Measurements from ENCODE around the gene IRF2BP1. TPM values are rescaled to one million over a fixed set of nuclear protein-coding genes. Genes with fewer than 3 reads are reported as not detected.

The IRF2BP1 gene
- total RNA-seq, 2 experiments from 2014 or later = 21.0 to 21.6 TPM

DNA sequence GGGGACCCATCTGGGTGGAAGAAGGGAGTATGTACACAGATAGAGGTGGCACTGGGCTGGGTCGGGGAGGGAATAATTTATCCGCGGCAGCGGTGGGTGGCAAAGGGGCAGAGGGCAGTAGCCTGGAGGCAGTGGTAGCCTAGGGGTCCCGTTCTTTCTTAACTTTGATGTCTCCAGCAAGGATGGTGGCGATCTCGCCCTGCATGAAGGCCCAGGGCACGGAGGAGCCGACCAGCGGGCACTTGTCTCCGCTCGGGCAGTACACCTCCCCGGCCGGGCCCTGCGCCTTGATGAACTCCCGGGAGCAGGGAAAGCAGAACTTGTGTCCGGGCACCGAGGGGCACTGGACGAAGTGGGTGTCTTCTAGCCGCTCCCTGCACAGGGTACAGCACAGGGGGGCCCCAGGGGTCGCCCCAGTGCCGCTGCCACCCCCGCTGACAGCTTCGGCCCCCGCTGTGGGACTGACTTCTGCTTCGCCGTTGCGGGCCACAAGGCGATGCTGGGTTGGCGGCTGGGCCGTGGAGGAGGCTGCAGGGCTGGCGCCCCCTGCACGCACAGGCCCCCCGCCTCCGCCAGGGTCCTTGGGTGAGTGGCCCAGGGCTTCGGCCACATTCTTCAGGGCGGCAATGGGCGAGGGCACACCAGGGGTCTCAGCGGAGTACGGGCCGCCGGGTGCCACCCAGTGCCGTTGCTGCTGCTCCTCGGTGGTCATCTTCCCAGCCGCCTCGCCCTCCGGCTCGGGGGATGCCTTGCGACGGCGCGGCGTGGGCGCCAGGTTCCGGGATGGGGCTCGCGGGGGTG lies 1.9 kb downstream of the IRF2BP1 start:
- Histone ChIP-seq H3K9me3 (ENCODE audit: control insufficient read depth in 1 of 2, insufficient read depth in 1 of 2, low read length in 2 of 2) (no peaks in the 10 kb centered on the region), H3K4me3 (ENCODE audit: low read length) (no peak overlapping the region), H3K27ac (ENCODE audit: low read depth in 1 of 2, low read length in 2 of 2) (peak overlapping the region in 1 of 2 donors; percentile 2), H3K36me3 (ENCODE audit: insufficient read depth, low read length) (peaks cover 5% of the 10 kb centered on the region), H3K4me1 (ENCODE audit: insufficient read depth, low read length) (peaks cover 46% of the 10 kb centered on the region), H3K27me3 (ENCODE audit: control insufficient read depth in 1 of 2, insufficient read depth in 2 of 2, low read length in 2 of 2) (no peaks in the 10 kb centered on the region)
- POLR2A ChIA-PET = interaction anchor here (0.6 to 2.7 kb wide), 2 partner anchors 19 to 20 kb away, joined by 3 to 37 read pairs; partner anchors contain the start of genes FOXA3 and SYMPK
- intact Hi-C loops (cut with DNase I, micrococcal nuclease) = loop anchor here (1.0 to 2.0 kb wide), 3 partner anchors 67 to 114 kb away; no protein-coding TSS in a partner anchor
- TF ChIP-seq, protein P1, sequence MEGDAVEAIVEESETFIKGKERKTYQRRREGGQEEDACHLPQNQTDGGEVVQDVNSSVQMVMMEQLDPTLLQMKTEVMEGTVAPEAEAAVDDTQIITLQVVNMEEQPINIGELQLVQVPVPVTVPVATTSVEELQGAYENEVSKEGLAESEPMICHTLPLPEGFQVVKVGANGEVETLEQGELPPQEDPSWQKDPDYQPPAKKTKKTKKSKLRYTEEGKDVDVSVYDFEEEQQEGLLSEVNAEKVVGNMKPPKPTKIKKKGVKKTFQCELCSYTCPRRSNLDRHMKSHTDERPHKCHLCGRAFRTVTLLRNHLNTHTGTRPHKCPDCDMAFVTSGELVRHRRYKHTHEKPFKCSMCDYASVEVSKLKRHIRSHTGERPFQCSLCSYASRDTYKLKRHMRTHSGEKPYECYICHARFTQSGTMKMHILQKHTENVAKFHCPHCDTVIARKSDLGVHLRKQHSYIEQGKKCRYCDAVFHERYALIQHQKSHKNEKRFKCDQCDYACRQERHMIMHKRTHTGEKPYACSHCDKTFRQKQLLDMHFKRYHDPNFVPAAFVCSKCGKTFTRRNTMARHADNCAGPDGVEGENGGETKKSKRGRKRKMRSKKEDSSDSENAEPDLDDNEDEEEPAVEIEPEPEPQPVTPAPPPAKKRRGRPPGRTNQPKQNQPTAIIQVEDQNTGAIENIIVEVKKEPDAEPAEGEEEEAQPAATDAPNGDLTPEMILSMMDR (IDR thresholded peaks at IDR 0.05) = no peak
- Mint-ChIP-seq H3K4me3 (peak overlapping the region; percentile 84), H3K9me3 (no peaks in the 10 kb centered on the region), H3K4me1 (ENCODE audit: low read depth) (peaks cover 34% of the 10 kb centered on the region), H3K27me3 (no peaks in the 10 kb centered on the region), H3K27ac (peak overlapping the region; percentile 77), H3K36me3 (ENCODE audit: low read depth) (peaks cover 18% of the 10 kb centered on the region)
- DNase-seq = peak in 2 of 14 experiments; percentile 18 to 53
- CTCF ChIA-PET = interaction anchor here (2.9 kb wide), 1 partner anchor 21 kb away, joined by 12 read pairs; the partner anchor contains the start of genes FOXA3 and SYMPK
- no peak for ATAC-seq (ENCODE audit: poor library complexity)

DNA sequence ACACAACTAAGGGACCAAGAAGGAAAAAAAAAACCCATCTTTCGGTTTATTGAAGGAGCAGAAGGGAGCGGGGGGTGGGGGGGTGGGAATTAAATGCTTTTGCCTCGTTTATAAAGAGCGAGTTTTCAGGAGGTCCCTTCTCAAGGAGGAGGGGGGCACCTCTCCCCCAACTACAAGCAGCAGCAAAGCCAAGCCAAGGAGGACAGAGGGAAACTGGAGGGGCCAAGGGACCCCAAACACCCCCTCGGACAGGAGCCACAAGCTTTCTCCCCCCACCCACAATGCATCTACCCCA lies 2.4 kb downstream of the IRF2BP1 start:
- Histone ChIP-seq H3K27me3 (ENCODE audit: control insufficient read depth in 1 of 2, insufficient read depth in 2 of 2, low read length in 2 of 2) (no peaks in the 10 kb centered on the region), H3K36me3 (ENCODE audit: insufficient read depth, low read length) (peaks cover 5% of the 10 kb centered on the region), H3K4me3 (ENCODE audit: low read length) (no peak overlapping the region), H3K27ac (ENCODE audit: low read depth in 1 of 2, low read length in 2 of 2) (peak overlapping the region in 1 of 2 donors; percentile 2), H3K9me3 (ENCODE audit: control insufficient read depth in 1 of 2, insufficient read depth in 1 of 2, low read length in 2 of 2) (no peaks in the 10 kb centered on the region), H3K4me1 (ENCODE audit: insufficient read depth, low read length) (peaks cover 46% of the 10 kb centered on the region)
- CTCF ChIA-PET = interaction anchor here (1.9 kb wide), 1 partner anchor 20 kb away, joined by 14 read pairs; the partner anchor contains the start of genes FOXA3 and SYMPK
- Mint-ChIP-seq H3K36me3 (ENCODE audit: low read depth) (peaks cover 18% of the 10 kb centered on the region), H3K4me3 (peak overlapping the region; percentile 84), H3K27me3 (peaks cover 5% of the 10 kb centered on the region), H3K9me3 (no peaks in the 10 kb centered on the region), H3K27ac (peak overlapping the region; percentile 77), H3K4me1 (ENCODE audit: low read depth) (peaks cover 34% of the 10 kb centered on the region)
- POLR2A ChIA-PET = interaction anchor here (0.6 to 1.5 kb wide), 2 partner anchors 19 to 112 kb away, joined by 3 to 4 read pairs; partner anchors contain the start of gene CCDC61
- TF ChIP-seq, protein P1 (IDR thresholded peaks at IDR 0.05) = peak; percentile 59
- no peak for DNase-seq
- intact Hi-C loops (cut with DNase I, micrococcal nuclease) = loop anchor here (1.0 to 2.0 kb wide), 3 partner anchors 66 to 113 kb away; no protein-coding TSS in a partner anchor
- ATAC-seq (ENCODE audit: poor library complexity) = no peak

DNA sequence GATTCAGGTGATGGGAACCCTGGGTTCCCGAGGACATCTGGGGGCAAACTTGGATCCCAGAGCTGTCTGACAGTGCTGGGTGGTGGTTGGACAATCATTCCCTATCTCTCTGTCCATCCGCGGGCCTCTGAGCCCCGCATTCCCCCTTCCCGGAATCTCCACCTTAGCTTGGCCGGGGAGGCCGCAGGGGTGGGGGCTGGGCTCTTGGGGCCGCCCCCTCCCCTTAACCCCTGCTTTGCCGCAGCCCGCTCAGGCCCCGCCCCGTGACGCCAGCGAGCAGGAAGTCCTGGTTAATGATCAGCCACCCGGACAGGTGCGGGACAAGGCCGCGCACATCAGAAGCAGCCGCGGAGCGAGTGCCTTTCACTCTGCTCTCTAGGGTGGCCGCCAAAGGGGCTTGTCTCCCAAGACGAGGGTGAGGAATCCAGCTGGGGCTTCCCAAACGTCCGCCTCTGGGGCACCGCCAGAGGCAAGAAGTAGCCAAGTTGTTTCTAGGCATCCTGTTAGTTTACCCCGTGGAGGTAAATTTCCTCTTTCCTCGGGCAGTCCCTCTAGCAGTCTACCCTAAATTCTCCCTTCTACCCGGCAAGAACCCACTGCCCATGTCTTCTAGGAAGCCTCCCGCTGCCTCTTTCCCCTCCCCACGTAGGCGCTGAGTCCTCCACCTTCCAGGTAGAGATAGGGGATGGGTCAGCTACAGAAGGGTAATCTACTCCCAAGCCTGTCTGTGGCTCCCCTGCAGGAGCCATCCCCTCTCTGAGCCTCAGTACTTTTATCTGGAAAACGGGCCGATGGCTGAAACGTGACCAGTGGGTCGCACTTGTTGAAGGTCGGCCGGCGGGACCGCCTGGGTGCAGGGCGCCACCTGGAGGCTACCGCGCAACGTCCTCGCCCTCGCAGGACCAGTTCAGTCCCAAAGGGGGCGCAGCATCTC lies 3.0 kb downstream of the IRF2BP1 start:
- peaks cover 18% of the 10 kb centered on the region for H3K36me3 Mint-ChIP-seq (ENCODE audit: low read depth)
- H3K27me3 Mint-ChIP-seq = peaks cover 10% of the 10 kb centered on the region
- Histone ChIP-seq H3K36me3 (ENCODE audit: insufficient read depth, low read length) (peaks cover 5% of the 10 kb centered on the region), H3K27ac (ENCODE audit: low read depth in 1 of 2, low read length in 2 of 2) (no peak overlapping the region), H3K9me3 (ENCODE audit: control insufficient read depth in 1 of 2, insufficient read depth in 1 of 2, low read length in 2 of 2) (no peaks in the 10 kb centered on the region), H3K4me1 (ENCODE audit: insufficient read depth, low read length) (peaks cover 46% of the 10 kb centered on the region), H3K27me3 (ENCODE audit: control insufficient read depth in 1 of 2, insufficient read depth in 2 of 2, low read length in 2 of 2) (no peaks in the 10 kb centered on the region), H3K4me3 (ENCODE audit: low read length) (peak overlapping the region; percentile 29)
- H3K4me3 Mint-ChIP-seq = peak overlapping the region; percentile 84
- H3K9me3 Mint-ChIP-seq = no peaks in the 10 kb centered on the region
- CTCF ChIA-PET = interaction anchor here (0.6 to 1.9 kb wide), 3 partner anchors 19 to 593 kb away, joined by 4 to 14 read pairs (median 7); partner anchors contain the start of genes FOXA3 and SYMPK
- peak; percentile 37 for ATAC-seq (ENCODE audit: poor library complexity)
- peaks cover 35% of the 10 kb centered on the region for H3K4me1 Mint-ChIP-seq (ENCODE audit: low read depth)
- POLR2A ChIA-PET = interaction anchor here (0.9 to 1.5 kb wide), 2 partner anchors 112 to 114 kb away, joined by 3 to 4 read pairs; partner anchors contain the start of genes CCDC61 and SIX5
- TF ChIP-seq, protein P1 (IDR thresholded peaks at IDR 0.05) = peak; percentile 99
- DNase-seq = peak; percentile 70 to 93 (median 80)
- H3K27ac Mint-ChIP-seq = peak overlapping the region; percentile 77
- intact Hi-C loops (cut with DNase I, micrococcal nuclease) = loop anchor here (1.0 to 2.0 kb wide), 4 partner anchors 19 to 113 kb away; partner anchors contain the start of gene FOXA3 (in 1 of the 2)

All from CD4-positive, alpha-beta T cell (primary cell).